ENCODE results near the gene SPEM2.

Gene SPEM2

GRCh38 chr17:7389924-7390910 lies 35.2 kb upstream of the SPEM2 start:
- Histone ChIP-seq H3K4me1 (ENCODE audit: control insufficient read depth, insufficient read depth, low read length) (peaks cover 20% of the 10 kb centered on the region), H3K36me3 (ENCODE audit: control insufficient read depth in 2 of 2, insufficient read depth in 2 of 2, low read length in 2 of 2) (peaks cover 6 to 16% of the 10 kb centered on the region in 2 donors), H3K27ac (ENCODE audit: low read length) (no peak overlapping the region), H3K4me3 (ENCODE audit: low read length in 2 of 2) (no peak overlapping the region), H3K9ac (ENCODE audit: low read length in 2 of 2) (no peak overlapping the region), H3K9me3 (ENCODE audit: control insufficient read depth in 2 of 2, low read length in 2 of 2) (no peaks in the 10 kb centered on the region), H3K27me3 (ENCODE audit: control insufficient read depth in 1 of 2, insufficient read depth in 2 of 2, low read length in 2 of 2) (no peaks in the 10 kb centered on the region)

GRCh38 chr17:7391307-7391706 lies 34.1 kb upstream of the SPEM2 start:
- H3K27me3 ChIP-seq (ENCODE audit: control insufficient read depth in 1 of 2, insufficient read depth in 2 of 2, low read length in 2 of 2): no peaks in the 10 kb centered on the region
- H3K4me1 ChIP-seq (ENCODE audit: control insufficient read depth, insufficient read depth, low read length): peaks cover 20% of the 10 kb centered on the region
- H3K4me3 ChIP-seq (ENCODE audit: low read length in 2 of 2): no peak overlapping the region
- H3K36me3 ChIP-seq (ENCODE audit: control insufficient read depth in 2 of 2, insufficient read depth in 2 of 2, low read length in 2 of 2): peaks cover 6 to 16% of the 10 kb centered on the region in 2 donors
- H3K9me3 ChIP-seq (ENCODE audit: control insufficient read depth in 2 of 2, low read length in 2 of 2): no peaks in the 10 kb centered on the region
- H3K27ac ChIP-seq (ENCODE audit: low read length): no peak overlapping the region
- peak overlapping the region in 1 of 2 donors; percentile 27 for H3K9ac ChIP-seq (ENCODE audit: low read length in 2 of 2)

- no peak overlapping the region for H3K27ac ChIP-seq (ENCODE audit: low read length)
- peaks cover 20% of the 10 kb centered on the region for H3K4me1 ChIP-seq (ENCODE audit: control insufficient read depth, insufficient read depth, low read length)
- peaks cover 6 to 16% of the 10 kb centered on the region in 2 donors for H3K36me3 ChIP-seq (ENCODE audit: control insufficient read depth in 2 of 2, insufficient read depth in 2 of 2, low read length in 2 of 2)
- no peaks in the 10 kb centered on the region for H3K27me3 ChIP-seq (ENCODE audit: control insufficient read depth in 1 of 2, insufficient read depth in 2 of 2, low read length in 2 of 2)
- H3K4me3 ChIP-seq (ENCODE audit: low read length in 2 of 2): peak overlapping the region; percentile 76 to 84
- H3K9me3 ChIP-seq (ENCODE audit: control insufficient read depth in 2 of 2, low read length in 2 of 2): no peaks in the 10 kb centered on the region
- H3K9ac ChIP-seq (ENCODE audit: low read length in 2 of 2): peak overlapping the region in 1 of 2 donors; percentile 73
These were observed 32.5 kb upstream of the SPEM2 start for GRCh38 chr17:7392696-7393612.

GRCh38 chr17:7393613-7394451 lies 31.6 kb upstream of the SPEM2 start:
- H3K27me3 ChIP-seq (ENCODE audit: control insufficient read depth in 1 of 2, insufficient read depth in 2 of 2, low read length in 2 of 2): no peaks in the 10 kb centered on the region
- no peaks in the 10 kb centered on the region for H3K9me3 ChIP-seq (ENCODE audit: control insufficient read depth in 2 of 2, low read length in 2 of 2)
- H3K4me3 ChIP-seq (ENCODE audit: low read length in 2 of 2): peak overlapping the region; percentile 76 to 84
- H3K27ac ChIP-seq (ENCODE audit: low read length): peak overlapping the region; percentile 69
- H3K4me1 ChIP-seq (ENCODE audit: control insufficient read depth, insufficient read depth, low read length): peaks cover 20% of the 10 kb centered on the region
- peak overlapping the region; percentile 73 to 84 for H3K9ac ChIP-seq (ENCODE audit: low read length in 2 of 2)
- H3K36me3 ChIP-seq (ENCODE audit: control insufficient read depth in 2 of 2, insufficient read depth in 2 of 2, low read length in 2 of 2): peaks cover 6 to 16% of the 10 kb centered on the region in 2 donors

GRCh38 chr17:7394452-7395191 lies 30.8 kb upstream of the SPEM2 start, which contains the start of gene PLSCR3:
PLSCR3 (minus strand) TSS chr17:7394525; CDS start chr17:7394110, 415 bp downstream.
- Histone ChIP-seq H3K9ac (ENCODE audit: low read length in 2 of 2) (peak within 1 kb of the TSS; percentile 73 to 92), H3K9me3 (ENCODE audit: control insufficient read depth in 2 of 2, low read length in 2 of 2) (no peaks in the 10 kb centered on the region), H3K4me1 (ENCODE audit: control insufficient read depth, insufficient read depth, low read length) (peaks cover 20% of the 10 kb centered on the region), H3K4me3 (ENCODE audit: low read length in 2 of 2) (peak within 1 kb of the TSS; percentile 76 to 84), H3K36me3 (ENCODE audit: control insufficient read depth in 2 of 2, insufficient read depth in 2 of 2, low read length in 2 of 2) (peaks cover 6 to 12% of the 10 kb centered on the region in 2 donors), H3K27me3 (ENCODE audit: control insufficient read depth in 1 of 2, insufficient read depth in 2 of 2, low read length in 2 of 2) (no peaks in the 10 kb centered on the region), H3K27ac (ENCODE audit: low read length) (peak within 1 kb of the TSS; percentile 69)

GRCh38 chr17:7396147-7396546 lies 29.3 kb upstream of the SPEM2 start:
- Histone ChIP-seq H3K27me3 (ENCODE audit: control insufficient read depth in 1 of 2, insufficient read depth in 2 of 2, low read length in 2 of 2) (no peaks in the 10 kb centered on the region), H3K9me3 (ENCODE audit: control insufficient read depth in 2 of 2, low read length in 2 of 2) (no peaks in the 10 kb centered on the region), H3K27ac (ENCODE audit: low read length) (no peak overlapping the region), H3K4me3 (ENCODE audit: low read length in 2 of 2) (no peak overlapping the region), H3K36me3 (ENCODE audit: control insufficient read depth in 2 of 2, insufficient read depth in 2 of 2, low read length in 2 of 2) (peaks cover 0 to 3% of the 10 kb centered on the region in 2 donors), H3K4me1 (ENCODE audit: control insufficient read depth, insufficient read depth, low read length) (peaks cover 18% of the 10 kb centered on the region), H3K9ac (ENCODE audit: low read length in 2 of 2) (no peak overlapping the region)

- Histone ChIP-seq H3K9me3 (ENCODE audit: control insufficient read depth in 2 of 2, low read length in 2 of 2) (no peaks in the 10 kb centered on the region), H3K27me3 (ENCODE audit: control insufficient read depth in 1 of 2, insufficient read depth in 2 of 2, low read length in 2 of 2) (no peaks in the 10 kb centered on the region), H3K4me1 (ENCODE audit: control insufficient read depth, insufficient read depth, low read length) (peaks cover 22% of the 10 kb centered on the region), H3K9ac (ENCODE audit: low read length in 2 of 2) (no peak overlapping the region), H3K36me3 (ENCODE audit: control insufficient read depth in 2 of 2, insufficient read depth in 2 of 2, low read length in 2 of 2) (no peaks in the 10 kb centered on the region), H3K4me3 (ENCODE audit: low read length in 2 of 2) (no peak overlapping the region), H3K27ac (ENCODE audit: low read length) (no peak overlapping the region)
These were observed 26.8 kb upstream of the SPEM2 start for GRCh38 chr17:7398612-7399011.

GRCh38 chr17:7403043-7403726 lies 22.2 kb upstream of the SPEM2 start:
- no peaks in the 10 kb centered on the region for H3K9me3 ChIP-seq (ENCODE audit: control insufficient read depth in 2 of 2, low read length in 2 of 2)
- peak overlapping the region; percentile 81 to 82 for H3K4me3 ChIP-seq (ENCODE audit: low read length in 2 of 2)
- peak overlapping the region; percentile 79 for H3K27ac ChIP-seq (ENCODE audit: low read length)
- H3K4me1 ChIP-seq (ENCODE audit: control insufficient read depth, insufficient read depth, low read length): peaks cover 18% of the 10 kb centered on the region
- H3K27me3 ChIP-seq (ENCODE audit: control insufficient read depth in 1 of 2, insufficient read depth in 2 of 2, low read length in 2 of 2): no peaks in the 10 kb centered on the region
- H3K9ac ChIP-seq (ENCODE audit: low read length in 2 of 2): peak overlapping the region; percentile 71 to 78
- H3K36me3 ChIP-seq (ENCODE audit: control insufficient read depth in 2 of 2, insufficient read depth in 2 of 2, low read length in 2 of 2): no peaks in the 10 kb centered on the region

GRCh38 chr17:7403727-7403976 lies 21.8 kb upstream of the SPEM2 start:
- Histone ChIP-seq H3K27me3 (ENCODE audit: control insufficient read depth in 1 of 2, insufficient read depth in 2 of 2, low read length in 2 of 2) (no peaks in the 10 kb centered on the region), H3K9me3 (ENCODE audit: control insufficient read depth in 2 of 2, low read length in 2 of 2) (no peaks in the 10 kb centered on the region), H3K9ac (ENCODE audit: low read length in 2 of 2) (peak overlapping the region; percentile 71 to 78), H3K36me3 (ENCODE audit: control insufficient read depth in 2 of 2, insufficient read depth in 2 of 2, low read length in 2 of 2) (no peaks in the 10 kb centered on the region), H3K27ac (ENCODE audit: low read length) (peak overlapping the region; percentile 79), H3K4me1 (ENCODE audit: control insufficient read depth, insufficient read depth, low read length) (peaks cover 18% of the 10 kb centered on the region), H3K4me3 (ENCODE audit: low read length in 2 of 2) (peak overlapping the region; percentile 81 to 82)

Measured in stomach smooth muscle (tissue), 2 donors.